Neural crest cell (in vitro differentiated cells): ENCODE measurements around the gene TMEM245. TPM values are rescaled to one million over a fixed set of nuclear protein-coding genes. Genes with fewer than 3 reads are reported as not detected.

ENCODE experiments used
- DNase-seq: peaks from one replicate; pipeline ENCODE4 v3.0.0; 2021; ENCODE audit warnings: low read depth, mixed read lengths, low spot score
- H3K27ac Mint-ChIP-seq: one replicate; pipeline ENCODE4 v1.8.0; 2021; ENCODE audit warnings: mild to moderate bottlenecking, mixed read lengths; ENCODE audit not compliant: unreplicated experiment
- H3K27me3 Mint-ChIP-seq: 2 replicates; pipeline ENCODE4 v1.8.0; 2021; ENCODE audit warnings: low read depth, mild to moderate bottlenecking, mixed read lengths
- H3K36me3 Mint-ChIP-seq: 2 replicates; pipeline ENCODE4 v1.8.0; 2021; ENCODE audit warnings: low read depth, mild to moderate bottlenecking, mixed read lengths
- H3K4me1 Mint-ChIP-seq: 2 replicates; pipeline ENCODE4 v1.8.0; 2021; ENCODE audit warnings: mixed read lengths
- H3K4me3 Mint-ChIP-seq: one replicate; pipeline ENCODE4 v1.8.0; 2021; ENCODE audit warnings: mild to moderate bottlenecking, mixed read lengths
- H3K9me3 Mint-ChIP-seq: 2 replicates; pipeline ENCODE4 v1.8.0; 2021; ENCODE audit warnings: mixed read lengths
- CTCF ChIP-seq: fragments of 200-600 bp; sonication (generic); conservative IDR thresholded peaks from 2 replicates; pipeline ENCODE4 v1.5.0; 2021; ENCODE audit warnings: antibody characterized with exemption, mild to moderate bottlenecking
- total RNA-seq: library from RNA; stranded (reverse); gene quantifications from 2 replicates; pipeline ENCODE4 v1.2.1, GENCODE V29; 2021

TMEM245 gene
- total RNA-seq, 1 donor from 2014 or later, result 38.7 TPM

DNA sequence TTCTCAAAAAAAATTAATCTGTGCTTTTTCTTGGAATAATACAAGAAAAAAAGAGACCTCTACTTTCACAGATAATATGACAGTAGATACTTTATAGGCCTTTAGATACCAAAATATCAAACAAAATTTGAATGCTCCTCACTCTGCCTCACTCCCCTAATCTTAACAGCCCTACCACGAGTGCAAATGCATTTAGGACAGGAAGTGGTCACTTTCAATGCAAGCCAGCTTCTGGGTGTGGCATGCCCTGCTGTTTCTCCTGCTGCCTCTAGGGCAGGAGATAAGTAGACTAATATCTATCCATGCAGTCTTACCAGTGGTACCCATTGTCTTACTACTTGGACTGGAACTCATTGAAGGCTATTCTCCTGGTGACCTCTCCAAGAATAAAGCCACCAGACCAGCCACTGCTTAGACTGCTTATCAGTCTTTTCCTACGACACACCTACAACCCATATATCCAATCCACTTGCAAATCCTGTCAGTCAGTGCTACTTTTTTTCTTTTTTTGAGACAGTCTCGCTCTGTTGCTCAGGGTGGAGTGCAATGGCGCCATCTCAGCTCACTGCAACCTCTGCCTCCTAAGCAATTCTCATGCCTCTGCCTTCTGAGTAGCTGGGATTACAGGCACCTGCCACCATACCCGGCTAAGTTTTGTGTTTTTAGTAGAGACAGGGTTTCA lies 24.3 kb upstream of the TMEM245 start:
- Mint-ChIP-seq H3K36me3 (no peaks in the 10 kb centered on the region), H3K4me3 (no peak overlapping the region), H3K27me3 (peaks cover 3% of the 10 kb centered on the region), H3K27ac (peak overlapping the region; percentile 14), H3K4me1 (no peaks in the 10 kb centered on the region), H3K9me3 (no peaks in the 10 kb centered on the region)
- TF ChIP-seq CTCF, result peak; percentile 52
- DNase-seq, result no peak

- H3K4me1 Mint-ChIP-seq, result no peaks in the 10 kb centered on the region
- no peak overlapping the region for H3K4me3 Mint-ChIP-seq
- H3K27me3 Mint-ChIP-seq, result no peaks in the 10 kb centered on the region
- no peaks in the 10 kb centered on the region for H3K9me3 Mint-ChIP-seq
- no peaks in the 10 kb centered on the region for H3K36me3 Mint-ChIP-seq
- TF ChIP-seq CTCF, result no peak
- no peak for DNase-seq
- no peak overlapping the region for H3K27ac Mint-ChIP-seq
These were observed 21.6 kb upstream of the TMEM245 start for GRCh38 chr9:109141375-109141774.

DNA sequence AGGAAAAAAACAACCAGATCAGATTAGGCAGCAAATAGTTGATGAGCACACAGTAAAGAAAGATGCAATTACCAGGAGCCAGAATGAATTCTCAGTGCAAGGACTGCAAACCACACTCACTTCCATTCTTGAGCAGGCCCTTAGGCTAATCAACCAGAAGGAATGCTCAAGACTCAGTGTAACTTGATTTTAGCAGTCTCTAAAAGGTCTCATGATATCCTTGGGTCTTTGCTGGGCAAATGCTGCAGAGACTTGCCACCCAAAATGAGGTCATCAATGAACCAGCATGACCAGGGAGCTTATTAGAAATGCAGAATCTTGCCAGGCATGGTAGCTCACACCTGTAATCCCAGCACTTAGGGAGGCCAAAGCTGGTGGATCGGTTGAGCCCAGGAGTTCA lies 20.1 kb upstream of the TMEM245 start:
- Mint-ChIP-seq H3K27ac (no peak overlapping the region), H3K9me3 (no peaks in the 10 kb centered on the region), H3K36me3 (no peaks in the 10 kb centered on the region), H3K4me3 (no peak overlapping the region), H3K4me1 (no peaks in the 10 kb centered on the region), H3K27me3 (no peaks in the 10 kb centered on the region)
- TF ChIP-seq CTCF, result no peak
- DNase-seq, result no peak

- TF ChIP-seq CTCF, result no peak
- no peak for DNase-seq
These were observed 18.7 kb upstream of the TMEM245 start for GRCh38 chr9:109138421-109138820.

GRCh38 chr9:109134167-109134578 lies 14.4 kb upstream of the TMEM245 start:
- TF ChIP-seq CTCF, result no peak
- DNase-seq, result no peak
- Mint-ChIP-seq H3K27ac (no peak overlapping the region), H3K27me3 (no peaks in the 10 kb centered on the region), H3K4me1 (no peaks in the 10 kb centered on the region), H3K36me3 (no peaks in the 10 kb centered on the region), H3K9me3 (no peaks in the 10 kb centered on the region), H3K4me3 (no peak overlapping the region)

More at GRCh38 chr9:109138421-109138820, 18.7 kb upstream of the TMEM245 start:
- no peaks in the 10 kb centered on the region for H3K4me1 Mint-ChIP-seq
- H3K4me3 Mint-ChIP-seq, result no peak overlapping the region
- no peaks in the 10 kb centered on the region for H3K9me3 Mint-ChIP-seq
- H3K36me3 Mint-ChIP-seq, result no peaks in the 10 kb centered on the region
- H3K27me3 Mint-ChIP-seq, result no peaks in the 10 kb centered on the region
- no peak overlapping the region for H3K27ac Mint-ChIP-seq
